HFFc6 (cell line): Measurements from ENCODE around the gene CATSPERE. TPM values are rescaled to one million over a fixed set of nuclear protein-coding genes. Genes with fewer than 3 reads are reported as not detected.

Experiments used
- DNase-seq: peaks from one replicate; pipeline ENCODE4 v3.0.0-alpha.2; 2018
- H3K27ac Mint-ChIP-seq: 2 replicates; pipeline ENCODE4 v1.8.0; 2020; ENCODE audit warnings: mild to moderate bottlenecking, mixed read lengths
- H3K27me3 Mint-ChIP-seq: 2 replicates; pipeline ENCODE4 v1.8.0; 2021; ENCODE audit warnings: mild to moderate bottlenecking, moderate library complexity, mixed read lengths; ENCODE audit not compliant: insufficient read depth
- H3K36me3 Mint-ChIP-seq: 2 replicates; pipeline ENCODE4 v1.8.0; 2021; ENCODE audit warnings: low read depth, mixed read lengths
- H3K4me1 Mint-ChIP-seq: 2 replicates; pipeline ENCODE4 v1.8.0; 2020; ENCODE audit warnings: low read depth, mixed read lengths
- H3K4me3 Mint-ChIP-seq: 2 replicates; pipeline ENCODE4 v1.8.0; 2020; ENCODE audit warnings: mild to moderate bottlenecking, moderate library complexity, mixed read lengths
- H3K9me3 Mint-ChIP-seq: 2 replicates; pipeline ENCODE4 v1.8.0; 2020; ENCODE audit warnings: mild to moderate bottlenecking, mixed read lengths
- CTCF ChIP-seq: fragments of 200-600 bp; sonication (generic); IDR thresholded peaks from 2 replicates; pipeline ENCODE4 v1.5.0; 2021; ENCODE audit warnings: antibody characterized with exemption, mild to moderate bottlenecking
- total RNA-seq, 6 experiments: library from RNA; stranded (reverse); fragmentation: NEBNext Ultra II Directional; extraction: Animal tissue kit (Norgen Biotek cat#: 25700); gene quantifications; 2 replicates in 1 of 6; 3 replicates in 5 of 6; pipeline ENCODE4 v1.2.3, GENCODE V29; 2021

CATSPERE gene
- total RNA-seq, 6 experiments from 2014 or later = 0.15 to 0.74 (median 0.34) TPM

GRCh38 chr1:244615301-244615700, 154.2 kb downstream of the CATSPERE start:
- TF ChIP-seq CTCF = no peak
- DNase-seq = no peak
- H3K4me3 Mint-ChIP-seq = no peak overlapping the region
- no peaks in the 10 kb centered on the region for H3K9me3 Mint-ChIP-seq
- peaks cover 7% of the 10 kb centered on the region; the same call in 1 of the 2 replicates for H3K27me3 Mint-ChIP-seq
- no peak overlapping the region for H3K27ac Mint-ChIP-seq
- no peaks in the 10 kb centered on the region for H3K36me3 Mint-ChIP-seq
- H3K4me1 Mint-ChIP-seq = peaks cover 7% of the 10 kb centered on the region

- Mint-ChIP-seq H3K4me1 (no peaks in the 10 kb centered on the region), H3K27me3 (peaks cover 22% of the 10 kb centered on the region), H3K36me3 (no peaks in the 10 kb centered on the region), H3K4me3 (no peak overlapping the region), H3K9me3 (no peaks in the 10 kb centered on the region), H3K27ac (no peak overlapping the region)
- no peak for DNase-seq
- no peak for TF ChIP-seq CTCF
These were observed 165.6 kb downstream of the CATSPERE start for GRCh38 chr1:244626709-244627108.

GRCh38 chr1:244628789-244629188, 167.7 kb downstream of the CATSPERE start:
- Mint-ChIP-seq H3K36me3 (no peaks in the 10 kb centered on the region), H3K27me3 (peaks cover 28% of the 10 kb centered on the region), H3K4me1 (no peaks in the 10 kb centered on the region), H3K9me3 (no peaks in the 10 kb centered on the region), H3K4me3 (no peak overlapping the region), H3K27ac (no peak overlapping the region)
- DNase-seq = no peak
- TF ChIP-seq CTCF = no peak

GRCh38 chr1:244633140-244633539, 172.1 kb downstream of the CATSPERE start:
- H3K27ac Mint-ChIP-seq = no peak overlapping the region
- TF ChIP-seq CTCF = no peak

GRCh38 chr1:244634546-244634945, 173.5 kb downstream of the CATSPERE start:
- Mint-ChIP-seq H3K4me1 (no peaks in the 10 kb centered on the region), H3K27ac (no peak overlapping the region), H3K27me3 (peaks cover 13% of the 10 kb centered on the region), H3K4me3 (no peak overlapping the region), H3K9me3 (no peaks in the 10 kb centered on the region), H3K36me3 (no peaks in the 10 kb centered on the region)
- no peak for TF ChIP-seq CTCF
- no peak for DNase-seq

More at GRCh38 chr1:244633140-244633539, 172.1 kb downstream of the CATSPERE start:
- no peaks in the 10 kb centered on the region for H3K9me3 Mint-ChIP-seq
- peaks cover 22% of the 10 kb centered on the region for H3K27me3 Mint-ChIP-seq
- no peaks in the 10 kb centered on the region for H3K4me1 Mint-ChIP-seq
- no peaks in the 10 kb centered on the region for H3K36me3 Mint-ChIP-seq
- H3K4me3 Mint-ChIP-seq = no peak overlapping the region
- DNase-seq = no peak
